AG04449 (cell line): ENCODE data around the gene KRTAP4-9.
A peak's percentile ranks its signal among the peaks of the same experiment; 100 is the strongest.
"Not testable (repeated sequence)": the region's sequence is repeated elsewhere in the genome, so short reads cannot be mapped to it uniquely, and the experiment has no call there.

ENCODE experiments used
- CTCF ChIA-PET: fragments of 350-600 bp; formaldehyde crosslinking; extraction: SDS; loops from one replicate; lab custom pipeline; 2021; ENCODE audit warnings: antibody characterized with exemption; lab: Yijun Ruan, JAX
- POLR2A ChIA-PET: fragments of 400-600, 350-600 bp; formaldehyde crosslinking; extraction: SDS; loops from one replicate; lab custom pipeline; 2020; ENCODE audit warnings: antibody characterized with exemption, inconsistent platforms; lab: Yijun Ruan, JAX
- DNase-seq: peaks from one replicate; pipeline ENCODE4 v3.0.0-alpha.2; 2010; ENCODE audit warnings: low read depth, low spot score
- H3K4me3 ChIP-seq: 2 replicates; pipeline ENCODE4 v1.5.1; 2011; ENCODE audit warnings: low read depth, mild to moderate bottlenecking, control low read depth, low read length
- TF ChIP-seq, protein P1 (sequence below): IDR thresholded peaks from one replicate; pipeline ENCODE4 v1.5.1; 2011; ENCODE audit warnings: mild to moderate bottlenecking, moderate library complexity, low read length, control low read depth, inconsistent platforms; ENCODE audit not compliant: insufficient read depth; ENCODE audit errors: missing control alignments

The KRTAP4-9 gene

DNA sequence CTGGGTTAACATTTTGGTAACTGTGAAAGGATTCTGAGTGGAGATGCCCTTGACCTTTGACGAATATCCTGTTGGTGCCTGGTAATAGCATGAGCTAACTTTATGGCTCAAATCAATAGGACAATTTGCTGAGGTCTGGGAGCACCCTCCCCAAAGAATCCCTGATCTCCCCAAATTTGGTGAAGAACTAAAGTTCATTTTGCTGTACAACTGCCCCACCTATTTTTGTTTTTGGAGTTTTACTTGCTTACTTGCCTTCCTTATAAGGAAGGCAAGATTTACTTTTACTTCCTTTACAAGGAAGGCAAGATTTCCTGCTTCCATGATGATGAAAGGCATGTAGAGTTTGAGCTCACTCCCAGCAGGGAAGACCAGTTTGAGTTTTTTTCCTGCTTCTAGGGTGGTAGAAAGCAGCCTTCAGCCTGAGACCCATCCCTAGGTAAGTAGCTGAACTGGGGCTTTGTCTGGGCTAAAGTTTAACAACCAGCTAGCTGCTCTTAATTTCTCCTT lies 2.8 kb downstream of the KRTAP4-9 start:
- DNase-seq: no peak
- POLR2A ChIA-PET: no interaction called here
- H3K4me3 ChIP-seq: peak overlapping the region; percentile 40
- CTCF ChIA-PET: interaction anchor here (1.4 to 2.3 kb wide), 2 partner anchors 215 to 541 kb away, joined by 5 to 10 read pairs; no protein-coding TSS in a partner anchor
- TF ChIP-seq, protein P1, sequence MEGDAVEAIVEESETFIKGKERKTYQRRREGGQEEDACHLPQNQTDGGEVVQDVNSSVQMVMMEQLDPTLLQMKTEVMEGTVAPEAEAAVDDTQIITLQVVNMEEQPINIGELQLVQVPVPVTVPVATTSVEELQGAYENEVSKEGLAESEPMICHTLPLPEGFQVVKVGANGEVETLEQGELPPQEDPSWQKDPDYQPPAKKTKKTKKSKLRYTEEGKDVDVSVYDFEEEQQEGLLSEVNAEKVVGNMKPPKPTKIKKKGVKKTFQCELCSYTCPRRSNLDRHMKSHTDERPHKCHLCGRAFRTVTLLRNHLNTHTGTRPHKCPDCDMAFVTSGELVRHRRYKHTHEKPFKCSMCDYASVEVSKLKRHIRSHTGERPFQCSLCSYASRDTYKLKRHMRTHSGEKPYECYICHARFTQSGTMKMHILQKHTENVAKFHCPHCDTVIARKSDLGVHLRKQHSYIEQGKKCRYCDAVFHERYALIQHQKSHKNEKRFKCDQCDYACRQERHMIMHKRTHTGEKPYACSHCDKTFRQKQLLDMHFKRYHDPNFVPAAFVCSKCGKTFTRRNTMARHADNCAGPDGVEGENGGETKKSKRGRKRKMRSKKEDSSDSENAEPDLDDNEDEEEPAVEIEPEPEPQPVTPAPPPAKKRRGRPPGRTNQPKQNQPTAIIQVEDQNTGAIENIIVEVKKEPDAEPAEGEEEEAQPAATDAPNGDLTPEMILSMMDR: no peak

DNA sequence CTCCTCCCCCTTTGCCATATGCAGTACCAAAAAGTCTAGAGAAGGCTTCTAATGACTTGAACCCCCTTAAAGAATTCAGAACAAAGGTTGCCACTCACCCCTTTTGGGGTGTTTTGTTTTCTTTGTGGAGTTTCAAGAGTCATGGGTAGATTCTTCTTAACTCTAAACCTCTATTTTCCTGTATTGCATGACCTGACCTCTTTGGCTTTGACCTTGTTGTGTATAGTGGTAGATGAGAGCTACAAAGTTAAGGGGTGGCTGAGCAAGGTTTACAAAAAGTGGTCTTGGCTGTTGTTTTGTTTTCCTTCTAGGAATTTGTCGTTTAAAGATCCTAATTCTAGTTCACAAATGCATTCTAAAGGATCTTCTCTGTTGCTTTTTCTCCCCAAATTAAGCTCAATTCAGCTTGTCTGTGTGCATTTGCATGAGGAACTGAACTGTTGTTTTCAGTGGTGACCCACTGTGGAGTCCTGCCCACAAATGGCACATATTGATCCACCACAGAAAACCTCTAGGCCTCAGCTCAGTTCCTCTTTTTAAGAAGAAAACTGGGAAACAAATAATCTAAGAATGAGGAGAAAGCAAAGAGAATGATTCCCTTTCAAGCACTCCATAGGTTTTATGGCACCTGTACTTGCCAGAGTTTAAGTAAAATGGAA lies 3.7 kb downstream of the KRTAP4-9 start:
- CTCF ChIA-PET, POLR2A ChIA-PET, DNase-seq: not testable (repeated sequence)
- H3K4me3 ChIP-seq: peak overlapping the region; percentile 40

GRCh38 chr17:41111151-41111885 lies 6.1 kb downstream of the KRTAP4-9 start:
- no peak for DNase-seq
- ChIA-PET CTCF (interaction anchor here (0.7 to 1.0 kb wide), 2 partner anchors 30 to 211 kb away, joined by 3 read pairs; no protein-coding TSS in a partner anchor), POLR2A (no interaction called here)
- TF ChIP-seq, protein P1: no peak
- peak overlapping the region; percentile 34 for H3K4me3 ChIP-seq

GRCh38 chr17:41116297-41116696 lies 11.1 kb downstream of the KRTAP4-9 start:
- DNase-seq: no peak
- POLR2A ChIA-PET: no interaction called here
- CTCF ChIA-PET: interaction anchor here (1.1 to 1.6 kb wide), 2 partner anchors 206 to 547 kb away, joined by 3 to 6 read pairs; no protein-coding TSS in a partner anchor
- no peak overlapping the region for H3K4me3 ChIP-seq
- TF ChIP-seq, protein P1: no peak

DNA sequence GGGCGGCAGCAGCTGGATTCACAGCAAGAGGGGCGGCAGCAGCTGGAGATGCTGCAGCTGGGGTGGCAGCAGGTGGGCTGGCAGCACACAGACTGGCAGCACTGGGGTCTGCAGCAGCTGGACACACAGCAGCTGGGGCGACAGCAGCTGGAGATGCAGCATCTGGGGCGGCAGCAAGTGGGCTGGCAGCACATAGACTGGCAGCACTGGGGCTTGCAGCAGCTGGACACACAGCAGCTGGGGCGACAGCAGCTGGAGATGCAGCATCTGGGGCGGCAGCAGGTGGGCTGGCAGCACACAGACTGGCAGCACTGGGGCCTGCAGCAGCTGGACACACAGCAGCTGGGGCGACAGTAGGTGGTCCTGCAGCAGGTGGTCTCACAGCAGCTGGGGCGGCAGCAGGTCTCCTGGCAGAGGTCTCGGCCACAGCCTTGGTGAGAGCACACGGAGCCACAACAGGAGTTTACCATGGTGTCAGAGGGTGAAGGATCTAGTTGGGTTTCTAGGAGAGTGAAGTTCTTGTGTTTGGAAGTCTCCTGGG lies 12.7 kb downstream of the KRTAP4-9 start, which contains the start of gene KRTAP4-11:
Gene KRTAP4-11 (minus strand): TSS at position 528 of the 541 bp plus-strand sequence. CDS start 58 bp downstream, at position 470.
- POLR2A ChIA-PET: not testable (repeated sequence)

GRCh38 chr17:41118721-41119120 lies 13.5 kb downstream of the KRTAP4-9 start:
- no peak overlapping the region for H3K4me3 ChIP-seq
- POLR2A ChIA-PET: no interaction called here
- TF ChIP-seq, protein P1: no peak
- CTCF ChIA-PET: no interaction called here
- no peak for DNase-seq

More for the DNA sequence above, 12.7 kb downstream of the KRTAP4-9 start, which contains the start of gene KRTAP4-11:
- DNase-seq, H3K4me3 ChIP-seq, CTCF ChIA-PET: not testable (repeated sequence)

- DNase-seq, H3K4me3 ChIP-seq: not testable (repeated sequence)
- CTCF ChIA-PET: interaction anchor here (1.2 kb wide), 1 partner anchor 11 kb away, joined by 3 read pairs; no protein-coding TSS in a partner anchor
- POLR2A ChIA-PET: interaction anchor here (0.7 kb wide), 1 partner anchor 134 kb away, joined by 4 read pairs; no protein-coding TSS in a partner anchor
Measured at GRCh38 chr17:41119696-41120690, 14.8 kb downstream of the KRTAP4-9 start.
